Vagina (tissue), 2 donors: ENCODE measurements around the gene EPG5. TPM values are rescaled to one million over a fixed set of nuclear protein-coding genes. Genes with fewer than 3 reads are reported as not detected.
"Not testable (repeated sequence)": the region's sequence is repeated elsewhere in the genome, so short reads cannot be mapped to it uniquely, and the experiment has no call there.

Experiments used
- DNase-seq, 2 donors: peaks; one replicate each; pipeline ENCODE4 v3.0.0-alpha.2; 2017; ENCODE audit errors: extremely low spot score in 2 of 2
- H3K27ac ChIP-seq: fragments of 200-600 bp; sonication (generic); one replicate; pipeline ENCODE4 v1.5.1; 2019
- H3K27me3 ChIP-seq: fragments of 200-600 bp; sonication (generic); one replicate; pipeline ENCODE4 v1.5.1; 2019
- H3K36me3 ChIP-seq, 2 donors: fragments of 200-600 bp; sonication (generic); one replicate each; pipeline ENCODE4 v1.5.1; 2017 to 2019
- H3K4me1 ChIP-seq: fragments of 200-600 bp; sonication (generic); one replicate; pipeline ENCODE4 v1.5.1; 2019
- H3K4me3 ChIP-seq, 2 donors: fragments of 200-600 bp; sonication (generic); 1 replicate in 1 of 2; 2 replicates in 1 of 2; pipeline ENCODE4 v1.5.1; 2016 to 2019
- H3K9me3 ChIP-seq: fragments of 200-600 bp; sonication (generic); one replicate; pipeline ENCODE4 v1.5.1; 2019
- POLR2A ChIP-seq, 2 donors: fragments of 450-650 bp; IDR thresholded peaks; one replicate each; pipeline ENCODE4 v1.6.1; 2017; ENCODE audit warnings: antibody characterized with exemption in 2 of 2, mild to moderate bottlenecking in 2 of 2, moderate library complexity in 2 of 2
- POLR2AphosphoS5 ChIP-seq, 2 donors: sonication (generic); formaldehyde crosslinking; IDR thresholded peaks; one replicate each; pipeline ENCODE4 v1.9.0; 2017; ENCODE audit warnings: antibody characterized with exemption in 2 of 2, mild to moderate bottlenecking in 2 of 2, low read depth in 1 of 2; ENCODE audit not compliant: insufficient read depth in 1 of 2
- intact Hi-C: fragments of 100-400 bp; cut with DNase I; formaldehyde crosslinking; loops from one replicate; pipeline ENCODE4 v1.15.1; 2023
- total RNA-seq: library from RNA; depleted of rRNA; stranded (reverse); fragments of >200 nt; gene quantifications from one replicate; pipeline ENCODE4 v1.2.3, GENCODE V29; 2016
- TF ChIP-seq, protein P1 (sequence below), 3 experiments: fragments of 450-650 bp in 2 of 3; fragments of 200-600 bp in 1 of 3; sonication (generic) in 1 of 3; IDR thresholded peaks; one replicate each; pipeline ENCODE4 v1.5.1; 2017 to 2019; ENCODE audit warnings: antibody characterized with exemption in 3 of 3, mild to moderate bottlenecking in 2 of 3, moderate library complexity in 2 of 3

The EPG5 gene
- total RNA-seq, 1 donor from 2014 or later: 29.5 TPM

GRCh38 chr18:45962866-45963265 is 4.3 kb downstream of the EPG5 start:
- H3K27ac ChIP-seq: no peak overlapping the region
- TF ChIP-seq POLR2A (IDR thresholded peaks at IDR 0.05) (no peak), POLR2AphosphoS5 (IDR thresholded peaks at IDR 0.05; ENCODE audit: insufficient read depth in 1 of 2, low read depth in 1 of 2) (no peak)
- TF ChIP-seq, protein P1, sequence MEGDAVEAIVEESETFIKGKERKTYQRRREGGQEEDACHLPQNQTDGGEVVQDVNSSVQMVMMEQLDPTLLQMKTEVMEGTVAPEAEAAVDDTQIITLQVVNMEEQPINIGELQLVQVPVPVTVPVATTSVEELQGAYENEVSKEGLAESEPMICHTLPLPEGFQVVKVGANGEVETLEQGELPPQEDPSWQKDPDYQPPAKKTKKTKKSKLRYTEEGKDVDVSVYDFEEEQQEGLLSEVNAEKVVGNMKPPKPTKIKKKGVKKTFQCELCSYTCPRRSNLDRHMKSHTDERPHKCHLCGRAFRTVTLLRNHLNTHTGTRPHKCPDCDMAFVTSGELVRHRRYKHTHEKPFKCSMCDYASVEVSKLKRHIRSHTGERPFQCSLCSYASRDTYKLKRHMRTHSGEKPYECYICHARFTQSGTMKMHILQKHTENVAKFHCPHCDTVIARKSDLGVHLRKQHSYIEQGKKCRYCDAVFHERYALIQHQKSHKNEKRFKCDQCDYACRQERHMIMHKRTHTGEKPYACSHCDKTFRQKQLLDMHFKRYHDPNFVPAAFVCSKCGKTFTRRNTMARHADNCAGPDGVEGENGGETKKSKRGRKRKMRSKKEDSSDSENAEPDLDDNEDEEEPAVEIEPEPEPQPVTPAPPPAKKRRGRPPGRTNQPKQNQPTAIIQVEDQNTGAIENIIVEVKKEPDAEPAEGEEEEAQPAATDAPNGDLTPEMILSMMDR (IDR thresholded peaks at IDR 0.05): no peak
- H3K36me3 ChIP-seq: no peaks in the 10 kb centered on the region
- H3K4me1 ChIP-seq: peaks cover 40% of the 10 kb centered on the region
- no peak for DNase-seq
- intact Hi-C loops: no loop called here
- no peaks in the 10 kb centered on the region for H3K9me3 ChIP-seq
- H3K4me3 ChIP-seq: no peak overlapping the region
- no peaks in the 10 kb centered on the region for H3K27me3 ChIP-seq

DNA sequence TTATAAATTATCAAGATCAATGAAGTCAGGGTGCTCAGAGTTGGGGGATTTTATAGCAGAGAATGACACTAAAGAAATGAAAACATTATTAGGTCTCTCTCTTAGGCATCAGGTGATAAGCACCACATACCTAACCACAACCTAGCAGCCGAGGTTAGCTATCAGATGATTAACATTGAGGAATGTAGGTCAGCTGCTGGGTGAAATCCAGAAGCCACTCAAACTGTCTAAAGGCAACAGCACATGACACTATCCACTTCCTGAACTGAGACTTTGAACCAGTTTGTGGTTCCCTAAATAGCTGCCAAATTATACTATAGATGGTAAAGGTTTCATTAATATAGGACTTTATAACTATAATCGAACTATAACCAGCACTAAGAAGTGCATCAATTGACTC is 4.7 kb downstream of the EPG5 start:
- H3K27me3 ChIP-seq: no peaks in the 10 kb centered on the region
- H3K36me3 ChIP-seq: no peaks in the 10 kb centered on the region
- TF ChIP-seq, protein P1 (IDR thresholded peaks at IDR 0.05): no peak
- no peak overlapping the region for H3K4me3 ChIP-seq
- H3K27ac ChIP-seq: no peak overlapping the region
- no peak for DNase-seq
- peaks cover 36% of the 10 kb centered on the region for H3K4me1 ChIP-seq
- intact Hi-C loops: no loop called here
- H3K9me3 ChIP-seq: no peaks in the 10 kb centered on the region

DNA sequence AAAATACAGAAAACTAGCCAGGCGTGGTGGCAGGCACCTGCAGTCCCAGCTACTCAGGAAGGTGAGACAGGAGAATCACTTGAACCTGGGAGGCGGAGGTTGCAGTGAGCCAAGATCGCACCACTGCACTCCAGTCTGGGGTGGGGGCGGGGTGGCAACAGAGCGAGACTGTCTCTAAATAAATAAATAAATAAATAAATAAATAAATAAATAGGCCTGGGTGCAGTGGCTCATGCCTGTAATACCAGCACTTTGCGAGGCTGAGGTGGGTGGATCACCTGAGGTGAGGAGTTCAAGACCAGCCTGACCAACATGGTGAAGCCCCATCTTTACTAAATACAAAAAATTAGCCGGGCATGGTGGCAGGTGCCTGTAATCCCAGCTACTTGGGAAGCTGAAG is 7.6 kb downstream of the EPG5 start:
- H3K9me3 ChIP-seq, H3K4me3 ChIP-seq, intact Hi-C loops, DNase-seq, H3K27me3 ChIP-seq, H3K27ac ChIP-seq, H3K36me3 ChIP-seq: not testable (repeated sequence)
- peaks cover 22% of the 10 kb centered on the region for H3K4me1 ChIP-seq

DNA sequence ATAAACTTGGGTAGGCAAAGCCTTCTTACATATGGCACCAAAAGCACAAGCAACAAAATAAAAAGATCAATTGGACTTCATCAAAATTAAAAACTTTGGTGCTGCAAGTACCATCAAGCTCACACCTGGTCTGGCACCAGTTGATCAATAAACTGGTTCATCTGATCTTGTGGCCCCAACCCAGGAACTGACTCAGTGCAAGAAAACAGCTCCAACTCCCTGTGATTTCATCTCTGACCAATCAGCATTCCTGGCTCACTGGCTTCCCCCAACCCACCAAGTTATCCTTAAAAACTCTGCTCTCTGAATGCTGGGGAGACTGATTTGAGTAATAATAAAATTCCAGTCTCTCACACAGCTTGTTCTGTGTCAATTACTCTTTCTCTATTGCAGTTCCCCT is 8.4 kb downstream of the EPG5 start:
- H3K27me3 ChIP-seq: no peaks in the 10 kb centered on the region
- DNase-seq: no peak
- H3K27ac ChIP-seq: no peak overlapping the region
- H3K4me1 ChIP-seq: peaks cover 20% of the 10 kb centered on the region
- H3K4me3 ChIP-seq: no peak overlapping the region
- intact Hi-C loops: no loop called here
- H3K9me3 ChIP-seq: no peaks in the 10 kb centered on the region
- peaks cover 0 to 9% of the 10 kb centered on the region in 2 donors for H3K36me3 ChIP-seq
- TF ChIP-seq, protein P1 (IDR thresholded peaks at IDR 0.05): no peak
- no peak for TF ChIP-seq POLR2A (IDR thresholded peaks at IDR 0.05)
- TF ChIP-seq POLR2AphosphoS5 (IDR thresholded peaks at IDR 0.05; ENCODE audit: insufficient read depth in 1 of 2, low read depth in 1 of 2): no peak

DNA sequence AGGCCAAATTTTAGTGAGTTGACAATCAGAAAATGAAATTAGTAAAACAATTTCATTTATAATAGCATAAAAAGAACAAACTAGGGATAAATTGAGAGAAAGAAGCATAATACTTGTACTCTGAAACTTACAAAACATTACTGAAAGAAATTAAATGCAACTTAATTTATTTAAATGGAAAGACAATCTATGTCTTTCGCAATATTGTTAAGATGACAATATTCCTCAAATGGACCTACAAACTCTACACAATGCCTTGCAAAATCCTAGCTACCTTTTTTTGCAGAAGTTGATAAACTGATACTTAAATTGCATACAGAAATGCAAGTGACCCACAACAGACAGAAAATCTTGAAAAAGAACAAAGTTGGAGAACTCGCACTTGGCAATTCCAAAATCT is 9.1 kb downstream of the EPG5 start:
- TF ChIP-seq POLR2A (IDR thresholded peaks at IDR 0.05): no peak
- TF ChIP-seq POLR2AphosphoS5 (IDR thresholded peaks at IDR 0.05; ENCODE audit: insufficient read depth in 1 of 2, low read depth in 1 of 2): no peak
- TF ChIP-seq, protein P1 (IDR thresholded peaks at IDR 0.05): no peak
- H3K27me3 ChIP-seq: no peaks in the 10 kb centered on the region
- H3K4me3 ChIP-seq: no peak overlapping the region
- H3K36me3 ChIP-seq: peaks cover 0 to 15% of the 10 kb centered on the region in 2 donors
- DNase-seq: no peak
- no peak overlapping the region for H3K27ac ChIP-seq
- intact Hi-C loops: no loop called here
- H3K4me1 ChIP-seq: peaks cover 13% of the 10 kb centered on the region
- no peaks in the 10 kb centered on the region for H3K9me3 ChIP-seq

GRCh38 chr18:45957100-45957499 is 10.0 kb downstream of the EPG5 start:
- Histone ChIP-seq H3K9me3 (no peaks in the 10 kb centered on the region), H3K4me3 (no peak overlapping the region), H3K27ac (no peak overlapping the region), H3K36me3 (peaks cover 0 to 24% of the 10 kb centered on the region in 2 donors), H3K27me3 (no peaks in the 10 kb centered on the region), H3K4me1 (peaks cover 10% of the 10 kb centered on the region)
- intact Hi-C loops: no loop called here
- TF ChIP-seq POLR2AphosphoS5 (IDR thresholded peaks at IDR 0.05; ENCODE audit: insufficient read depth in 1 of 2, low read depth in 1 of 2) (no peak), POLR2A (IDR thresholded peaks at IDR 0.05) (no peak)
- TF ChIP-seq, protein P1 (IDR thresholded peaks at IDR 0.05): no peak
- no peak for DNase-seq
